Measurements from ENCODE around the gene EEF1AKMT3. TPM values are rescaled to one million over a fixed set of nuclear protein-coding genes. Genes with fewer than 3 reads are reported as not detected.

Gene EEF1AKMT3
- total RNA-seq, 2 donors from 2014 or later: 3.7 to 5.8 TPM

DNA sequence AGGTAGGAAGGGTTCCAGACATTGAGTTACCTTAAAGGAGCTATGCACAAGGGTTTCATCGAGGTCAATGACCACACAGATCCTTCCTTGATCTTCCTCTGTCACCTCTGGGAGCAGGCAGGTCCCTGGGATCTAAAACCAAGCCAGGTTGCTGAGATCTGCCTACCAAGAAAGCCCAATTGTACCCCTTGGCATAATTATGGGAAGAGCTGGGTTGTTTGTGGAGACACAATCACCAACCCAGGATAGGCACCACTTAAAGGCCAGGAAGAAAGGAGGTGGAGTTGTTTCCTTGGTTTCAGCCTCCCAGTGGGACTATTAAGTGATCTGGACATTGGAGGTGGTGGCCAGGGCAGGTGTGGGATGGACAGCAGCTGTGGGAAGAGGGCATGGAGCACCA, 54.6 kb downstream of the EEF1AKMT3 start:
- Histone ChIP-seq H3K4me3 (ENCODE audit: low read length) (no peak overlapping the region), H3K27me3 (ENCODE audit: control insufficient read depth, insufficient read depth, low read length, poor library complexity, severe bottlenecking) (no peaks in the 10 kb centered on the region), H3K4me1 (ENCODE audit: control insufficient read depth, insufficient read depth, low read length) (no peaks in the 10 kb centered on the region), H3K36me3 (ENCODE audit: control insufficient read depth, insufficient read depth, low read length) (peaks cover 81% of the 10 kb centered on the region), H3K9me3 (ENCODE audit: control insufficient read depth, low read length) (no peaks in the 10 kb centered on the region), H3K27ac (ENCODE audit: low read depth, low read length) (no peak overlapping the region), H3K9ac (ENCODE audit: extremely low read depth, low read length, poor library complexity, severe bottlenecking) (no peak overlapping the region)
- whole genome bisulfite sequencing, 2 experiments (ENCODE audit: insufficient coverage in 1 of 2, insufficient read length in 1 of 2): 96 to 100% methylated on average over 1 of the region's 1 CpG
- peaks cover 3% of the 10 kb centered on the region for H3K4me1 Mint-ChIP-seq
- no peak for DNase-seq
- H3K27me3 Mint-ChIP-seq (ENCODE audit: insufficient read depth): no peaks in the 10 kb centered on the region
- peak overlapping the region; percentile 69 for H3K27ac Mint-ChIP-seq
- no peak overlapping the region for H3K4me3 Mint-ChIP-seq
- no peaks in the 10 kb centered on the region for H3K9me3 Mint-ChIP-seq
- TF ChIP-seq, protein P1, sequence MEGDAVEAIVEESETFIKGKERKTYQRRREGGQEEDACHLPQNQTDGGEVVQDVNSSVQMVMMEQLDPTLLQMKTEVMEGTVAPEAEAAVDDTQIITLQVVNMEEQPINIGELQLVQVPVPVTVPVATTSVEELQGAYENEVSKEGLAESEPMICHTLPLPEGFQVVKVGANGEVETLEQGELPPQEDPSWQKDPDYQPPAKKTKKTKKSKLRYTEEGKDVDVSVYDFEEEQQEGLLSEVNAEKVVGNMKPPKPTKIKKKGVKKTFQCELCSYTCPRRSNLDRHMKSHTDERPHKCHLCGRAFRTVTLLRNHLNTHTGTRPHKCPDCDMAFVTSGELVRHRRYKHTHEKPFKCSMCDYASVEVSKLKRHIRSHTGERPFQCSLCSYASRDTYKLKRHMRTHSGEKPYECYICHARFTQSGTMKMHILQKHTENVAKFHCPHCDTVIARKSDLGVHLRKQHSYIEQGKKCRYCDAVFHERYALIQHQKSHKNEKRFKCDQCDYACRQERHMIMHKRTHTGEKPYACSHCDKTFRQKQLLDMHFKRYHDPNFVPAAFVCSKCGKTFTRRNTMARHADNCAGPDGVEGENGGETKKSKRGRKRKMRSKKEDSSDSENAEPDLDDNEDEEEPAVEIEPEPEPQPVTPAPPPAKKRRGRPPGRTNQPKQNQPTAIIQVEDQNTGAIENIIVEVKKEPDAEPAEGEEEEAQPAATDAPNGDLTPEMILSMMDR (conservative IDR thresholded peaks at IDR 0.05): no peak
- H3K36me3 Mint-ChIP-seq (ENCODE audit: low read depth): peaks cover 71% of the 10 kb centered on the region

DNA sequence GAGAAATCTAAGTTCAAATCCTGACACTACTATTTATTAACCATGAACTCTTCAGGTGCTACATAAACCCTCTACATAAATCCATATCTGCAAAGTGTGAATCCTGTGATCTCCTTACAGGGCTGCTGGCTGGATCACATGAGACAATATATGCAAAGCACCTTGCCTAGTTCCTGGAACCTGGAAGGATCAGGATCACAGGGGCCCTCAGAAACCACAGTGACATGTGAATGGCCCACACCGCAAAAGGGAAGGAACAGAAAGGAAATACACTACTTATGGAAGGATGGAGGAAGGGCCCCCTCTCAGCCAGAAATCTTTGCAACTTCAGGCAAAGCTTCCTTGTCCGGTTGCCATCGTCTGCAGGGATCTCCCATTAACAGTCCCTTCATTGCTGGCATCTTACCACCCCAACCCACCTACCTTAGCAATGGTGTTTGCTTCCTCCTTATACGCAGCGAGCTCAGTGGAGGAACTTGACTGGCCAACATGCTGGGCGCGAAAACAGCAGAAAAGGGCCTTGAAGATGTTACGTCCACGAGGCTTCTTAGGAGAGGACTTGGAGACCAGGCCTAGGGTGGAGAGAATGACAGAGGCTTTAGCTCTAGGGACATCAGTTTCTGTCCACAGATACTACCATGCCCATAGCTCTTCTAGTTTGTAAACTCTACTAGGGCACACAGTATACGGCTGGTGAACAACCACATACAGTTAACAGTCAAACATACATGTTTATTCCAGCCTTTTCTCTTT, 56.8 kb downstream of the EEF1AKMT3 start:
- Histone ChIP-seq H3K9ac (ENCODE audit: extremely low read depth, low read length, poor library complexity, severe bottlenecking) (no peak overlapping the region), H3K4me3 (ENCODE audit: low read length) (no peak overlapping the region), H3K4me1 (ENCODE audit: control insufficient read depth, insufficient read depth, low read length) (peaks cover 4% of the 10 kb centered on the region), H3K36me3 (ENCODE audit: control insufficient read depth, insufficient read depth, low read length) (peaks cover 60% of the 10 kb centered on the region), H3K27ac (ENCODE audit: low read depth, low read length) (no peak overlapping the region), H3K27me3 (ENCODE audit: control insufficient read depth, insufficient read depth, low read length, poor library complexity, severe bottlenecking) (no peaks in the 10 kb centered on the region), H3K9me3 (ENCODE audit: control insufficient read depth, low read length) (no peaks in the 10 kb centered on the region)
- H3K27ac Mint-ChIP-seq: no peak overlapping the region
- peaks cover 15% of the 10 kb centered on the region for H3K4me1 Mint-ChIP-seq
- no peak for DNase-seq
- peaks cover 50% of the 10 kb centered on the region for H3K36me3 Mint-ChIP-seq (ENCODE audit: low read depth)
- H3K9me3 Mint-ChIP-seq: no peaks in the 10 kb centered on the region
- no peaks in the 10 kb centered on the region for H3K27me3 Mint-ChIP-seq (ENCODE audit: insufficient read depth)
- TF ChIP-seq, protein P1 (conservative IDR thresholded peaks at IDR 0.05): no peak
- 95 to 98% methylated on average over 6 to 10 of the region's 10 CpGs for WGBS, 2 experiments (ENCODE audit: insufficient coverage in 1 of 2, insufficient read length in 1 of 2)
- no peak overlapping the region for H3K4me3 Mint-ChIP-seq

DNA sequence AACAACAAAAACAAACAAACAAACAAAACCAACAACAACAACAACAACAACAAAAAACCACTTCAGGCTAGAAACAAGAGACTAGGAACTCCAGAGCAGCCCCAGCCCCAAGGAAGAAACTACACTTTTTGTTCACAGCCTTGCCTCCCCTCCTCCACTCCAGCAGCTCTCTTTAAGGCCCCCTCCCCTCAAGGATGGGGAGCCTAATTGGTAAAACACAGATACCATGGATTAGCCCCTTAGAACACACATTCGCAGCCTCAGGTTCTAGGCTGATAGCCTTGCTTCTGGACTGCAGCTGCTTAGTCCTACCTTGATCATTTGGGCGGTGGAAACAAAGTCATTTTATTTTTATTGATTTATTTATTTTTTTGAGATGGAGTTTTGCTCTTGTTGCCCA, 58.0 kb downstream of the EEF1AKMT3 start:
- TF ChIP-seq, protein P1 (conservative IDR thresholded peaks at IDR 0.05): no peak
- no peak overlapping the region for H3K27ac ChIP-seq (ENCODE audit: low read depth, low read length)
- Mint-ChIP-seq H3K36me3 (ENCODE audit: low read depth) (peaks cover 40% of the 10 kb centered on the region), H3K27me3 (ENCODE audit: insufficient read depth) (no peaks in the 10 kb centered on the region), H3K27ac (peak overlapping the region; percentile 68), H3K4me3 (no peak overlapping the region), H3K4me1 (peaks cover 22% of the 10 kb centered on the region), H3K9me3 (no peaks in the 10 kb centered on the region)
- no peaks in the 10 kb centered on the region for H3K27me3 ChIP-seq (ENCODE audit: control insufficient read depth, insufficient read depth, low read length, poor library complexity, severe bottlenecking)
- DNase-seq: no peak
- no peaks in the 10 kb centered on the region for H3K9me3 ChIP-seq (ENCODE audit: control insufficient read depth, low read length)
- H3K36me3 ChIP-seq (ENCODE audit: control insufficient read depth, insufficient read depth, low read length): peaks cover 48% of the 10 kb centered on the region
- no peak overlapping the region for H3K9ac ChIP-seq (ENCODE audit: extremely low read depth, low read length, poor library complexity, severe bottlenecking)
- 94% methylated on average over 2 of the region's 2 CpGs; no CpG with 5 or more reads in 1 of the 2 experiments for WGBS, 2 experiments (ENCODE audit: insufficient coverage in 1 of 2, insufficient read length in 1 of 2)
- H3K4me3 ChIP-seq (ENCODE audit: low read length): no peak overlapping the region
- H3K4me1 ChIP-seq (ENCODE audit: control insufficient read depth, insufficient read depth, low read length): peaks cover 7% of the 10 kb centered on the region

Small RNA genes lying within 50 kb of the gene (microRNA-seq; reads per million reads assigned to microRNA genes)
- gene MIR26A2 (ENCODE audit: borderline microRNAs expressed): 24.5 reads per million, percentile 58 among the genes with 10 or more reads in this experiment
- not detected for gene MIR6759 (ENCODE audit: borderline microRNAs expressed)

Other genes with a start within 250 kb of the EEF1AKMT3 start
- gene MBD6, start 249.8 kb upstream of the EEF1AKMT3 start, total RNA-seq: 10 to 100 TPM; 49.2 to 88.2 TPM
- gene DCTN2, start 225.4 kb upstream of the EEF1AKMT3 start, total RNA-seq: 100 to 1,000 TPM; 110 to 114 TPM
- 1 to 10 TPM; 2.3 to 4.5 TPM for gene KIF5A, start 222.6 kb upstream of the EEF1AKMT3 start, total RNA-seq
- gene PIP4K2C, start 181.4 kb upstream of the EEF1AKMT3 start, total RNA-seq: 10 to 100 TPM; 40.9 to 45.5 TPM
- 10 to 100 TPM; 59.6 to 62.6 TPM for gene DTX3, start 167.8 kb upstream of the EEF1AKMT3 start, total RNA-seq
- gene ARHGEF25, start 161.2 kb upstream of the EEF1AKMT3 start, total RNA-seq: 10 to 100 TPM; 12.7 to 20.1 TPM
- gene B4GALNT1, start 139.4 kb upstream of the EEF1AKMT3 start, total RNA-seq: under 1 TPM; 0.49 to 0.66 TPM
- gene OS9, start 78.5 kb upstream of the EEF1AKMT3 start, total RNA-seq: 100 to 1,000 TPM; 108 to 142 TPM
- gene AGAP2, start 33.9 kb upstream of the EEF1AKMT3 start, total RNA-seq: under 1 TPM in 1 of 2 donors, not detected in 1; 0.44 TPM
- gene TSPAN31, start 27.6 kb upstream of the EEF1AKMT3 start, total RNA-seq: 10 to 100 TPM; 21.7 to 27.8 TPM
- 100 to 1,000 TPM; 144 to 186 TPM for gene CDK4, start 20.3 kb upstream of the EEF1AKMT3 start, total RNA-seq
- 10 to 100 TPM; 13.6 to 15.8 TPM for gene MARCHF9, start 17.5 kb upstream of the EEF1AKMT3 start, total RNA-seq
- 1 to 10 TPM; 2.4 to 3.1 TPM for gene CYP27B1, start 5.5 kb upstream of the EEF1AKMT3 start, total RNA-seq
- 10 to 100 TPM; 26.1 to 28.7 TPM for gene METTL1, start 509 bp upstream of the EEF1AKMT3 start, total RNA-seq
- gene TSFM, start 10.2 kb downstream of the EEF1AKMT3 start, total RNA-seq: 10 to 100 TPM; 37.7 to 39.9 TPM
- 1 to 10 TPM in 1 of 2 donors, under 1 TPM in 1; 0.22 to 1.7 TPM for gene AVIL, start 46.1 kb downstream of the EEF1AKMT3 start, total RNA-seq
- 100 to 1,000 TPM; 137 to 148 TPM for gene CTDSP2, start 74.1 kb downstream of the EEF1AKMT3 start, total RNA-seq
- 10 to 100 TPM; 10.4 to 11.3 TPM for gene ATP23, start 169.0 kb downstream of the EEF1AKMT3 start, total RNA-seq

All from endodermal cell (in vitro differentiated cells).